Liver (tissue), 9 donors: ENCODE data around the gene FAM181A. TPM values are rescaled to one million over a fixed set of nuclear protein-coding genes. Genes with fewer than 3 reads are reported as not detected.

ENCODE experiments used
- DNase-seq: peaks from one replicate; pipeline ENCODE4 v3.0.0-alpha.2; 2017; ENCODE audit warnings: low spot score
- H3K27ac ChIP-seq, 2 donors: one replicate each; pipeline ENCODE4 v1.7.0; 2013; ENCODE audit warnings: inconsistent platforms in 2 of 2, low read length in 2 of 2, control low read depth in 1 of 2, low read depth in 1 of 2, mild to moderate bottlenecking in 1 of 2
- H3K27me3 ChIP-seq, 4 donors: one replicate each; pipeline versions ENCODE4 v1.6.1 to v1.7.0; 2013; ENCODE audit warnings: low read length in 3 of 4, inconsistent platforms in 1 of 4, mild to moderate bottlenecking in 1 of 4, moderate library complexity in 1 of 4; ENCODE audit not compliant: control insufficient read depth in 4 of 4, insufficient read depth in 4 of 4
- H3K36me3 ChIP-seq, 4 donors: one replicate each; pipeline versions ENCODE4 v1.6.1 to v1.7.0; 2013; ENCODE audit warnings: low read length in 3 of 4, mild to moderate bottlenecking in 3 of 4, low read depth in 1 of 4, moderate library complexity in 1 of 4; ENCODE audit not compliant: control insufficient read depth in 4 of 4, insufficient read depth in 3 of 4
- H3K4me1 ChIP-seq, 4 donors: one replicate each; pipeline versions ENCODE4 v1.6.1 to v1.7.0; 2013; ENCODE audit warnings: low read length in 3 of 4, mild to moderate bottlenecking in 3 of 4, moderate library complexity in 1 of 4; ENCODE audit not compliant: control insufficient read depth in 4 of 4, insufficient read depth in 4 of 4
- H3K4me3 ChIP-seq, 3 donors: one replicate each; pipeline versions ENCODE4 v1.6.1 to v1.7.0; 2013; ENCODE audit warnings: low read length in 3 of 3, control low read depth in 1 of 3, low read depth in 1 of 3, mild to moderate bottlenecking in 1 of 3
- H3K9ac ChIP-seq, 2 donors: one replicate each; pipeline ENCODE4 v1.7.0; 2013; ENCODE audit warnings: low read length in 2 of 2, mild to moderate bottlenecking in 2 of 2, moderate library complexity in 2 of 2, control low read depth in 1 of 2, low read depth in 1 of 2
- H3K9me3 ChIP-seq, 4 donors: one replicate each; pipeline versions ENCODE4 v1.6.1 to v1.7.0; 2013; ENCODE audit warnings: low read length in 3 of 4; ENCODE audit not compliant: control insufficient read depth in 4 of 4
- EGR1 ChIP-seq, 2 donors: IDR thresholded peaks; 2 replicates each; pipeline ENCODE4 v1.6.1; 2016 to 2018; ENCODE audit warnings: antibody characterized with exemption in 2 of 2, low read depth in 2 of 2
- FOXA1 ChIP-seq: IDR thresholded peaks from 2 replicates; pipeline ENCODE4 v1.6.1; 2016; ENCODE audit warnings: antibody characterized with exemption
- FOXA2 ChIP-seq: IDR thresholded peaks from 2 replicates; pipeline ENCODE4 v1.6.1; 2016; ENCODE audit warnings: antibody characterized with exemption
- GABPA ChIP-seq, 2 donors: IDR thresholded peaks in 1 of 2; conservative IDR thresholded peaks in 1 of 2; 2 replicates each; pipeline ENCODE4 v1.6.1; 2016; ENCODE audit warnings: antibody characterized with exemption in 2 of 2, mild to moderate bottlenecking in 1 of 2, moderate library complexity in 1 of 2
- HNF4A ChIP-seq, 2 donors: conservative IDR thresholded peaks; 2 replicates each; pipeline ENCODE4 v1.6.1; 2016; ENCODE audit warnings: antibody characterized with exemption in 2 of 2, mild to moderate bottlenecking in 2 of 2
- HNF4G ChIP-seq: IDR thresholded peaks from 2 replicates; pipeline ENCODE4 v1.6.1; 2016; ENCODE audit warnings: antibody characterized with exemption
- JUND ChIP-seq, 2 donors: IDR thresholded peaks; 2 replicates each; pipeline ENCODE4 v1.6.1; 2016; ENCODE audit warnings: antibody characterized with exemption in 2 of 2
- NR2F2 ChIP-seq: IDR thresholded peaks from 2 replicates; pipeline ENCODE4 v1.6.1; 2016; ENCODE audit warnings: antibody characterized with exemption
- RAD21 ChIP-seq, 2 donors: IDR thresholded peaks; 2 replicates each; pipeline ENCODE4 v1.6.1; 2016; ENCODE audit warnings: antibody characterized with exemption in 2 of 2, mild to moderate bottlenecking in 2 of 2
- RXRA ChIP-seq, 2 donors: IDR thresholded peaks; 2 replicates each; pipeline ENCODE4 v1.6.1; 2017 to 2018; ENCODE audit warnings: antibody characterized with exemption in 2 of 2, mild to moderate bottlenecking in 1 of 2
- SP1 ChIP-seq: IDR thresholded peaks from 2 replicates; pipeline ENCODE4 v1.6.1; 2018; ENCODE audit warnings: antibody characterized with exemption, mild to moderate bottlenecking
- TAF1 ChIP-seq: conservative IDR thresholded peaks from 2 replicates; pipeline ENCODE4 v1.6.1; 2016; ENCODE audit warnings: antibody characterized with exemption, mild to moderate bottlenecking
- YY1 ChIP-seq: IDR thresholded peaks from 2 replicates; pipeline ENCODE4 v1.6.1; 2016; ENCODE audit warnings: antibody characterized with exemption, mild to moderate bottlenecking
- WGBS: extraction: QIAGEN DNeasy Blood & Tissue Kit; methylation state at CpG from one replicate; pipeline ENCODE4 v1.1.7; 2013; 5-methylcytosine and 5-hydroxymethylcytosine counted together
- polyA plus RNA-seq, 2 donors: library from polyadenylated mRNA; stranded (reverse) in 1 of 2; unstranded in 1 of 2; fragments of 200-250 nt in 1 of 2; fragments of >200 nt in 1 of 2; fragmentation: Nextera tagmentation in 1 of 2; extraction: Ambion mirVana in 1 of 2; gene quantifications; one replicate each; pipeline versions ENCODE4 v1.2.1 to v1.2.3, GENCODE V29; 2013 to 2015
- total RNA-seq, 2 donors: library from RNA; depleted of rRNA; stranded (reverse); fragments of >200 nt; gene quantifications; one replicate each; pipeline ENCODE4 v1.2.3, GENCODE V29; 2014
- TF ChIP-seq, protein P1 (sequence below): IDR thresholded peaks from 2 replicates; pipeline ENCODE4 v1.6.1; 2016; ENCODE audit warnings: antibody characterized with exemption
- TF ChIP-seq, protein P2 (sequence below): IDR thresholded peaks from 2 replicates; pipeline ENCODE4 v1.6.1; 2016; ENCODE audit warnings: antibody characterized with exemption
- TF ChIP-seq, protein P3 (sequence below): fragments of 150-350 bp; IDR thresholded peaks from 2 replicates; pipeline ENCODE4 v1.5.1; 2017; ENCODE audit warnings: improper control_type of control experiment, low read depth, low read length; ENCODE audit not compliant: missing input control
- TF ChIP-seq, protein P4 (sequence below): IDR thresholded peaks from 2 replicates; pipeline ENCODE4 v1.6.1; 2016; ENCODE audit warnings: antibody characterized with exemption, mild to moderate bottlenecking
- TF ChIP-seq, protein P5 (sequence below): IDR thresholded peaks from 2 replicates; pipeline ENCODE4 v1.6.1; 2016; ENCODE audit warnings: antibody characterized with exemption
- donor health status: healthy.
- donor health status: healthy.
- donor health status: healthy.
- donor health status: healthy.
- donor health status: healthy.

The FAM181A gene
- total and polyA plus RNA-seq, 4 donors: not detected

DNA sequence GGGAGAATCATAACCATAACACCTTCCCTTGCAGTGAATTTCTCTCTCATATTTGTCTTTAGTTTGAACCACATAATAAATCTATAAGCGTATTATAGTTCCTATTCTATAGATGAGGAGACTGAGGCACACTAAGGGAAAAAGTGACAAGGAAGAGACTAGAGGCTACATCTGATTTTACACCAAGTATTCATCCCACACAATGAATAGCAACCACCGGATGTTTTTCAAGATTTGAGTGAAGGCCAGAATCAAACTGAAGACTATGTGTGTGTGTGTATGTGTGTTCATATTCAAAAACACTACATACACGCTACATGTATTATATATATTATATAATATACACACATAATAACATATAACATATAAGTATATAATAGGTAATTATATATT, 44.5 kb downstream of the FAM181A start:
- TF ChIP-seq, protein P1, sequence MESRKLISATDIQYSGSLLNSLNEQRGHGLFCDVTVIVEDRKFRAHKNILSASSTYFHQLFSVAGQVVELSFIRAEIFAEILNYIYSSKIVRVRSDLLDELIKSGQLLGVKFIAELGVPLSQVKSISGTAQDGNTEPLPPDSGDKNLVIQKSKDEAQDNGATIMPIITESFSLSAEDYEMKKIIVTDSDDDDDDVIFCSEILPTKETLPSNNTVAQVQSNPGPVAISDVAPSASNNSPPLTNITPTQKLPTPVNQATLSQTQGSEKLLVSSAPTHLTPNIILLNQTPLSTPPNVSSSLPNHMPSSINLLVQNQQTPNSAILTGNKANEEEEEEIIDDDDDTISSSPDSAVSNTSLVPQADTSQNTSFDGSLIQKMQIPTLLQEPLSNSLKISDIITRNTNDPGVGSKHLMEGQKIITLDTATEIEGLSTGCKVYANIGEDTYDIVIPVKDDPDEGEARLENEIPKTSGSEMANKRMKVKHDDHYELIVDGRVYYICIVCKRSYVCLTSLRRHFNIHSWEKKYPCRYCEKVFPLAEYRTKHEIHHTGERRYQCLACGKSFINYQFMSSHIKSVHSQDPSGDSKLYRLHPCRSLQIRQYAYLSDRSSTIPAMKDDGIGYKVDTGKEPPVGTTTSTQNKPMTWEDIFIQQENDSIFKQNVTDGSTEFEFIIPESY: no peak
- TF ChIP-seq, protein P2, sequence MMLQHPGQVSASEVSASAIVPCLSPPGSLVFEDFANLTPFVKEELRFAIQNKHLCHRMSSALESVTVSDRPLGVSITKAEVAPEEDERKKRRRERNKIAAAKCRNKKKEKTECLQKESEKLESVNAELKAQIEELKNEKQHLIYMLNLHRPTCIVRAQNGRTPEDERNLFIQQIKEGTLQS: no peak
- TF ChIP-seq, protein P3, sequence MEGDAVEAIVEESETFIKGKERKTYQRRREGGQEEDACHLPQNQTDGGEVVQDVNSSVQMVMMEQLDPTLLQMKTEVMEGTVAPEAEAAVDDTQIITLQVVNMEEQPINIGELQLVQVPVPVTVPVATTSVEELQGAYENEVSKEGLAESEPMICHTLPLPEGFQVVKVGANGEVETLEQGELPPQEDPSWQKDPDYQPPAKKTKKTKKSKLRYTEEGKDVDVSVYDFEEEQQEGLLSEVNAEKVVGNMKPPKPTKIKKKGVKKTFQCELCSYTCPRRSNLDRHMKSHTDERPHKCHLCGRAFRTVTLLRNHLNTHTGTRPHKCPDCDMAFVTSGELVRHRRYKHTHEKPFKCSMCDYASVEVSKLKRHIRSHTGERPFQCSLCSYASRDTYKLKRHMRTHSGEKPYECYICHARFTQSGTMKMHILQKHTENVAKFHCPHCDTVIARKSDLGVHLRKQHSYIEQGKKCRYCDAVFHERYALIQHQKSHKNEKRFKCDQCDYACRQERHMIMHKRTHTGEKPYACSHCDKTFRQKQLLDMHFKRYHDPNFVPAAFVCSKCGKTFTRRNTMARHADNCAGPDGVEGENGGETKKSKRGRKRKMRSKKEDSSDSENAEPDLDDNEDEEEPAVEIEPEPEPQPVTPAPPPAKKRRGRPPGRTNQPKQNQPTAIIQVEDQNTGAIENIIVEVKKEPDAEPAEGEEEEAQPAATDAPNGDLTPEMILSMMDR: no peak
- TF ChIP-seq JUND (IDR thresholded peaks at IDR 0.05) (no peak), SP1 (no peak), FOXA2 (no peak), RAD21 (IDR thresholded peaks at IDR 0.05) (no peak), RXRA (IDR thresholded peaks at IDR 0.05) (no peak), GABPA (IDR thresholded peaks at IDR 0.05 in 1 of 2, conservative IDR thresholded peaks at IDR 0.05 in 1 of 2) (no peak), NR2F2 (no peak), FOXA1 (no peak), HNF4G (no peak), YY1 (no peak), TAF1 (no peak), EGR1 (IDR thresholded peaks at IDR 0.05; ENCODE audit: low read depth in 2 of 2) (no peak), HNF4A (conservative IDR thresholded peaks at IDR 0.05) (no peak)
- TF ChIP-seq, protein P4, sequence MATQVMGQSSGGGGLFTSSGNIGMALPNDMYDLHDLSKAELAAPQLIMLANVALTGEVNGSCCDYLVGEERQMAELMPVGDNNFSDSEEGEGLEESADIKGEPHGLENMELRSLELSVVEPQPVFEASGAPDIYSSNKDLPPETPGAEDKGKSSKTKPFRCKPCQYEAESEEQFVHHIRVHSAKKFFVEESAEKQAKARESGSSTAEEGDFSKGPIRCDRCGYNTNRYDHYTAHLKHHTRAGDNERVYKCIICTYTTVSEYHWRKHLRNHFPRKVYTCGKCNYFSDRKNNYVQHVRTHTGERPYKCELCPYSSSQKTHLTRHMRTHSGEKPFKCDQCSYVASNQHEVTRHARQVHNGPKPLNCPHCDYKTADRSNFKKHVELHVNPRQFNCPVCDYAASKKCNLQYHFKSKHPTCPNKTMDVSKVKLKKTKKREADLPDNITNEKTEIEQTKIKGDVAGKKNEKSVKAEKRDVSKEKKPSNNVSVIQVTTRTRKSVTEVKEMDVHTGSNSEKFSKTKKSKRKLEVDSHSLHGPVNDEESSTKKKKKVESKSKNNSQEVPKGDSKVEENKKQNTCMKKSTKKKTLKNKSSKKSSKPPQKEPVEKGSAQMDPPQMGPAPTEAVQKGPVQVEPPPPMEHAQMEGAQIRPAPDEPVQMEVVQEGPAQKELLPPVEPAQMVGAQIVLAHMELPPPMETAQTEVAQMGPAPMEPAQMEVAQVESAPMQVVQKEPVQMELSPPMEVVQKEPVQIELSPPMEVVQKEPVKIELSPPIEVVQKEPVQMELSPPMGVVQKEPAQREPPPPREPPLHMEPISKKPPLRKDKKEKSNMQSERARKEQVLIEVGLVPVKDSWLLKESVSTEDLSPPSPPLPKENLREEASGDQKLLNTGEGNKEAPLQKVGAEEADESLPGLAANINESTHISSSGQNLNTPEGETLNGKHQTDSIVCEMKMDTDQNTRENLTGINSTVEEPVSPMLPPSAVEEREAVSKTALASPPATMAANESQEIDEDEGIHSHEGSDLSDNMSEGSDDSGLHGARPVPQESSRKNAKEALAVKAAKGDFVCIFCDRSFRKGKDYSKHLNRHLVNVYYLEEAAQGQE: no peak
- TF ChIP-seq, protein P5, sequence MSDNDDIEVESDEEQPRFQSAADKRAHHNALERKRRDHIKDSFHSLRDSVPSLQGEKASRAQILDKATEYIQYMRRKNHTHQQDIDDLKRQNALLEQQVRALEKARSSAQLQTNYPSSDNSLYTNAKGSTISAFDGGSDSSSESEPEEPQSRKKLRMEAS: no peak
- 82% methylated on average over 3 of the region's 3 CpGs for WGBS
- Histone ChIP-seq H3K4me3 (no peak overlapping the region), H3K27ac (no peak overlapping the region), H3K36me3 (no peaks in the 10 kb centered on the region), H3K9me3 (no peaks in the 10 kb centered on the region), H3K4me1 (peaks cover 0 to 8% (median 2%) of the 10 kb centered on the region in 4 donors), H3K9ac (no peak overlapping the region), H3K27me3 (no peaks in the 10 kb centered on the region)
- no peak for DNase-seq
